ENCODE results near the gene NAP1L2. TPM values are rescaled to one million over a fixed set of nuclear protein-coding genes. Genes with fewer than 3 reads are reported as not detected.
A peak's percentile ranks its signal among the peaks of the same experiment; 100 is the strongest.

The NAP1L2 gene
- total RNA-seq, 1 donor from 2014 or later, result 22.6 TPM

GRCh38 chrX:73217621-73218020 is 3.0 kb upstream of the NAP1L2 start:
- Mint-ChIP-seq H3K27ac (no peak overlapping the region), H3K36me3 (no peaks in the 10 kb centered on the region), H3K9me3 (no peaks in the 10 kb centered on the region), H3K4me1 (peaks cover 7% of the 10 kb centered on the region), H3K4me3 (no peak overlapping the region), H3K27me3 (ENCODE audit: insufficient read depth, low read depth) (peaks cover 2% of the 10 kb centered on the region)
- no peaks in the 10 kb centered on the region for H3K4me1 ChIP-seq
- H2AFZ ChIP-seq (replicated peaks), result no peak overlapping the region
- no peaks in the 10 kb centered on the region for H3F3A ChIP-seq (ENCODE audit: low read depth)
- H3K36me3 ChIP-seq, result no peaks in the 10 kb centered on the region
- H3K79me2 ChIP-seq (ENCODE audit: low read depth), result peaks cover 10% of the 10 kb centered on the region
- H4K20me1 ChIP-seq (ENCODE audit: low read depth), result no peaks in the 10 kb centered on the region
- H3K9me3 ChIP-seq (ENCODE audit: low read depth), result peaks cover 10% of the 10 kb centered on the region
- H3K9ac ChIP-seq, result no peak overlapping the region
- H3K4me2 ChIP-seq, result no peak overlapping the region
- no peak overlapping the region for H3K27ac ChIP-seq
- H3K27me3 ChIP-seq, result no peaks in the 10 kb centered on the region
- TF ChIP-seq EZH2 (IDR thresholded peaks at IDR 0.05), result no peak
- TF ChIP-seq, protein P1, sequence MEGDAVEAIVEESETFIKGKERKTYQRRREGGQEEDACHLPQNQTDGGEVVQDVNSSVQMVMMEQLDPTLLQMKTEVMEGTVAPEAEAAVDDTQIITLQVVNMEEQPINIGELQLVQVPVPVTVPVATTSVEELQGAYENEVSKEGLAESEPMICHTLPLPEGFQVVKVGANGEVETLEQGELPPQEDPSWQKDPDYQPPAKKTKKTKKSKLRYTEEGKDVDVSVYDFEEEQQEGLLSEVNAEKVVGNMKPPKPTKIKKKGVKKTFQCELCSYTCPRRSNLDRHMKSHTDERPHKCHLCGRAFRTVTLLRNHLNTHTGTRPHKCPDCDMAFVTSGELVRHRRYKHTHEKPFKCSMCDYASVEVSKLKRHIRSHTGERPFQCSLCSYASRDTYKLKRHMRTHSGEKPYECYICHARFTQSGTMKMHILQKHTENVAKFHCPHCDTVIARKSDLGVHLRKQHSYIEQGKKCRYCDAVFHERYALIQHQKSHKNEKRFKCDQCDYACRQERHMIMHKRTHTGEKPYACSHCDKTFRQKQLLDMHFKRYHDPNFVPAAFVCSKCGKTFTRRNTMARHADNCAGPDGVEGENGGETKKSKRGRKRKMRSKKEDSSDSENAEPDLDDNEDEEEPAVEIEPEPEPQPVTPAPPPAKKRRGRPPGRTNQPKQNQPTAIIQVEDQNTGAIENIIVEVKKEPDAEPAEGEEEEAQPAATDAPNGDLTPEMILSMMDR (IDR thresholded peaks at IDR 0.05), result no peak
- TF ChIP-seq EZH2phosphoT487 (IDR thresholded peaks at IDR 0.05), result no peak
- H3K4me3 ChIP-seq, result no peak overlapping the region
- DNase-seq (ENCODE audit: low spot score), result no peak

- no peaks in the 10 kb centered on the region for H3K27me3 ChIP-seq
- Mint-ChIP-seq H3K27me3 (ENCODE audit: insufficient read depth, low read depth) (peaks cover 2% of the 10 kb centered on the region), H3K4me3 (peak overlapping the region; percentile 94), H3K27ac (no peak overlapping the region), H3K4me1 (peaks cover 7% of the 10 kb centered on the region), H3K36me3 (no peaks in the 10 kb centered on the region), H3K9me3 (no peaks in the 10 kb centered on the region)
- H3K4me1 ChIP-seq, result no peaks in the 10 kb centered on the region
- H2AFZ ChIP-seq (replicated peaks), result peak overlapping the region; percentile 89
- TF ChIP-seq EZH2 (IDR thresholded peaks at IDR 0.05), result no peak
- TF ChIP-seq, protein P1 (IDR thresholded peaks at IDR 0.05), result no peak
- TF ChIP-seq EZH2phosphoT487 (IDR thresholded peaks at IDR 0.05), result no peak
- no peak for DNase-seq (ENCODE audit: low spot score)
- no peak overlapping the region for H3K9ac ChIP-seq
- H3F3A ChIP-seq (ENCODE audit: low read depth), result no peaks in the 10 kb centered on the region
- H3K4me3 ChIP-seq, result peak overlapping the region; percentile 56
- peaks cover 18% of the 10 kb centered on the region for H3K79me2 ChIP-seq (ENCODE audit: low read depth)
- H3K27ac ChIP-seq, result no peak overlapping the region
- H3K4me2 ChIP-seq, result peak overlapping the region; percentile 76
- no peaks in the 10 kb centered on the region for H3K36me3 ChIP-seq
- no peaks in the 10 kb centered on the region for H4K20me1 ChIP-seq (ENCODE audit: low read depth)
- H3K9me3 ChIP-seq (ENCODE audit: low read depth), result no peaks in the 10 kb centered on the region
Measured at GRCh38 chrX:73215246-73215645, 595 bp upstream of the NAP1L2 start.

DNA sequence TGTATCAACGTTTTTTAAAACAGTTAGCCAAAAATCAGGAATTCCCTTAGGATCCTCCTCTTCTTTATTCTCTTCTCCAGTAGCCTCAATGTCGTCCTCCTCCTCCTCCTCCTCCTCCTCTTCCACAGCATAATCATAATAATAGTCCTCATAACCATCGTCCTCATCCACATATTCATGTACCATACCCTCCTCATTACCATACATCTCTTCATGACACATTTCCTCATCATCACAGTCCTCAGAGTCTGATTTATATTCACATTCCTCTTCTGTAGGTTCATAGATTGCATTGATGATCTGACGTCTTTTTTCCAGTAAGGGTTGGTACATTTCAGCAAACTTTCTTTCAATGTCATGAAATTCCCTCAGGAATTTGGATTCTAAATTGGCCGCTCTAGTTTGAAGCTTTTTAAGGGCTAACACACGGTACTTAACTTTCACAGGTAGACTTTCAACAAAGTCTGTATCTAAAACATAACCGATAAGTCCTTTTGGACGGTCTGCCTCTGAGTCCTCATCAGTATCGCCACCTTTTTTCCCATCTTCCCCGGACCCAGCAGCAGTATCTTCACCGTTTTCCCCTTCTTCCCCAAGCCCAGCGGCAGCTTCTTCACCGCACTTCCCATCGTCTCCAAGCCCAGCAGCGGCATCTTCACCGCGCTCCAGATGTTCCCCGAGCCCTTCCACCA is 771 bp downstream of the NAP1L2 start:
- DNase-seq (ENCODE audit: low spot score), result no peak
- H3K4me2 ChIP-seq, result peak overlapping the region; percentile 76
- no peaks in the 10 kb centered on the region for H4K20me1 ChIP-seq (ENCODE audit: low read depth)
- peak overlapping the region; percentile 56 for H3K4me3 ChIP-seq
- TF ChIP-seq, protein P1 (IDR thresholded peaks at IDR 0.05), result no peak
- TF ChIP-seq EZH2 (IDR thresholded peaks at IDR 0.05), result no peak
- no peak for TF ChIP-seq EZH2phosphoT487 (IDR thresholded peaks at IDR 0.05)
- no peaks in the 10 kb centered on the region for H3K9me3 ChIP-seq (ENCODE audit: low read depth)
- Mint-ChIP-seq H3K27ac (no peak overlapping the region), H3K27me3 (ENCODE audit: insufficient read depth, low read depth) (peaks cover 2% of the 10 kb centered on the region), H3K4me3 (peak overlapping the region; percentile 94), H3K36me3 (no peaks in the 10 kb centered on the region), H3K9me3 (no peaks in the 10 kb centered on the region), H3K4me1 (peaks cover 7% of the 10 kb centered on the region)
- no peaks in the 10 kb centered on the region for H3K36me3 ChIP-seq
- H3F3A ChIP-seq (ENCODE audit: low read depth), result no peaks in the 10 kb centered on the region
- no peaks in the 10 kb centered on the region for H3K4me1 ChIP-seq
- peaks cover 18% of the 10 kb centered on the region for H3K79me2 ChIP-seq (ENCODE audit: low read depth)
- no peaks in the 10 kb centered on the region for H3K27me3 ChIP-seq
- H2AFZ ChIP-seq (replicated peaks), result peak overlapping the region; percentile 89
- H3K27ac ChIP-seq, result peak overlapping the region; percentile 4
- peak overlapping the region; percentile 24 for H3K9ac ChIP-seq
